IPS-15b (cell line): ENCODE data around the gene NDUFAF8.

Experiments
- H3K27me3 ChIP-seq: one replicate; pipeline ENCODE4 v1.6.1; 2013; ENCODE audit warnings: low read length; ENCODE audit not compliant: control insufficient read depth, insufficient read depth
- H3K36me3 ChIP-seq: one replicate; pipeline ENCODE4 v1.6.1; 2013; ENCODE audit warnings: low read length; ENCODE audit not compliant: control insufficient read depth, insufficient read depth
- H3K4me1 ChIP-seq: one replicate; pipeline ENCODE4 v1.6.1; 2013; ENCODE audit warnings: mild to moderate bottlenecking, low read length; ENCODE audit not compliant: control insufficient read depth, insufficient read depth
- H3K4me3 ChIP-seq: one replicate; pipeline ENCODE4 v1.5.1; 2013; ENCODE audit warnings: low read depth, low read length
- H3K9ac ChIP-seq: one replicate; pipeline ENCODE4 v1.6.1; 2013; ENCODE audit warnings: low read depth, mild to moderate bottlenecking, low read length
- H3K9me3 ChIP-seq: one replicate; pipeline ENCODE4 v1.6.1; 2013; ENCODE audit warnings: mild to moderate bottlenecking, low read length; ENCODE audit not compliant: control insufficient read depth, insufficient read depth

Gene NDUFAF8

DNA sequence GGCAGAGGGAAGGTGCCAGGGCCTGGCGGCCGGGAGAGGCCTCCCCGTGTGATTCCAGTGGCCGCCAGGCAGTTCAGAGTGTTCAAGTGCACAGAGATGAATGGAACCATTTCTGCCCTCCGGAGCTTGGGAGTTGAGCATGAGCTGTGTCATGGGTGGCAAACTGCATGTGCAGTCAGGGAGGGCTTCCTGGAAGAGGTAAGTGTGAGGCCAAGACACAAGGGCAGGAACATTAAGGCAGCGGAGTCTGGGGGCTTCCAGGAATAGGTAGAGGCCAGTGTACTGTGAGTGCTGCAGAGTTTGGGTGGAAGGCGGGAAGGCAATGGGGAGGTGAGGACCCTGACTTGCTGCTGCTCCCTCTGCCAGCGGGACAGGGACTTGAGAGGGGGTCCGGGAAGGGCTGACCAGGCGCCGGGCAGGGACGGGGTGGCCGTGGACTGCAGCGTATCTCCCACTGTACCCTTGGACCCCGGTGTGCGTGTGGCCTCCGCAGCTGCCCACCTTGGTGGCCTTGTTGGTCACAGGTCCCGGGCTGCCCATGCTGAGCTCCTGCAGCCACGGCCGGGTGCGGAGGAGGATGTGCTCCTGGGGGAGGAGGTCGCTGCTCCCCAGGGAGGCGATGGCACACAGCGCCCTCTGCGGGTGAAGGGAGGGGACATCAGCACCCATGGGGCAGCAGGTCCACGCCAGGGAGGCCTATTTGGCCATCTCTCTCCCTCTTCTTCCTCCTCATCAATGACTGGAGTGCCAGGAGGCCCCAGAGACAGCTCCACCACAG, 8.9 kb upstream of the NDUFAF8 start:
- no peaks in the 10 kb centered on the region for H3K9me3 ChIP-seq
- no peak overlapping the region for H3K4me3 ChIP-seq
- no peak overlapping the region for H3K9ac ChIP-seq
- no peaks in the 10 kb centered on the region for H3K27me3 ChIP-seq
- no peaks in the 10 kb centered on the region for H3K4me1 ChIP-seq
- peaks cover 21% of the 10 kb centered on the region for H3K36me3 ChIP-seq

DNA sequence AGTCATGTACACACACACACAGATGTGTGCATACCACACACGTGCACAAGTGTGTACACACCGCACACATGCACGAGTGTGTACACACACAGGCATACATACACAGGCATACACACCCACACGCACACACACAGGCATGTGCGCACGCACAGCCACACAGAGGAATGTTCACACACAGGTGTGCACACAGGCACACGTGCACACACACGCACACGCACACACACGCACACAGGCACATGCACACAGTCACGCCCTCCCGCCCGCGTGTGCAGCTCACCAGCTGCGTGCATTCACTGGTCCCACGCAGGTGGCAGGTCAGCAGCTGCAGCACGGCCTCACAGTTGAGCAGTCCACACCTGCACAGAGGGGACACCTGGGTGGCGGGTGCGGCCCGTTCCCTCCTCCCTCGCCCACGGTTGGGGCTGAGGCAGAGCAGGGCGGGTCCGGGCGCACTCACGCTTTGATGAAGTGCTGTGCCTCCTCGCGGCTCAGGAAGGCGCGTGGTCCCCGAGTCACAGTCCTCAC, 7.9 kb upstream of the NDUFAF8 start:
- Histone ChIP-seq H3K36me3 (peaks cover 21% of the 10 kb centered on the region), H3K4me1 (no peaks in the 10 kb centered on the region), H3K9me3 (no peaks in the 10 kb centered on the region), H3K4me3 (no peak overlapping the region), H3K27me3 (no peaks in the 10 kb centered on the region), H3K9ac (no peak overlapping the region)

DNA sequence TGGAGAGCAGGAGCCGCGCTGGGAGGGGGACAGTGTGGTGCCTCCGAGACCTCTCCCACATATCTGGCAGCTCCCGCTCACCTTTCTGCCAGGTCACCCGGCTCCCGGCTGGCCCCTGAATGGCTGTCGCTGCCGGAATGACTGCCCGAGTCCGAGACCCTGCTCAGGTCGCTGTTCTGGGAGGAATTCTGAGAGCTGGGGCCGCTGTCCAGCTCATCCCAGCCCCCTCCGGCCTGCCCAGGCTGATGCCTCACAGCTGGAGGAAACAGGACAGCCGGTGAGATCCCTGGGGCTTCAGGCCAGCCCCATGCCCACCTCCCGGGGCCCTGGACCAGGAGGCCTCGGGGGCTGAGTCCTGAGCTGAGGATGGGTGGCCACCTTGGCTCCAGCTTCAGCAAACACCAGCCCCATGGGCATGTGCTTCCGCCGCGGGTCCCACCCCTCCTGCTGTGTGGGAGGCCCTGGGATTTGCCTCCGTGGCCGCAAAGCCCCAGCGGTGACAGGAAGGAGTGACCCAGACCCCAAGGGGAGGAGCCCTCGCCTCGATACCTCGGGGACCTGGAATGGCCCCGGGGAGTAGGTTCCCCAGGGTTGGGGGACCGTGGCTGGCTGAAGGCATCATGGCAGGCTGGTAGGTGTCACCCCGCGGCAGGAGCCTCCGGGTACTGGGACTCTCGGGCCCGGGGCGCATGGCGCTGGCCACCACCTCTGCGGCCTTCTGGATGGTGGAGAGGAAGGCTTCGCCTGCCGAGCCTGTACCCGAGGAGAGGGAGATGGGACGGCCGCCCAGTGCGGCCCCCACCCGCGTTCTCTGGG, 7.1 kb upstream of the NDUFAF8 start:
- Histone ChIP-seq H3K36me3 (peaks cover 21% of the 10 kb centered on the region), H3K9me3 (no peaks in the 10 kb centered on the region), H3K4me1 (no peaks in the 10 kb centered on the region), H3K9ac (no peak overlapping the region), H3K27me3 (no peaks in the 10 kb centered on the region), H3K4me3 (no peak overlapping the region)

DNA sequence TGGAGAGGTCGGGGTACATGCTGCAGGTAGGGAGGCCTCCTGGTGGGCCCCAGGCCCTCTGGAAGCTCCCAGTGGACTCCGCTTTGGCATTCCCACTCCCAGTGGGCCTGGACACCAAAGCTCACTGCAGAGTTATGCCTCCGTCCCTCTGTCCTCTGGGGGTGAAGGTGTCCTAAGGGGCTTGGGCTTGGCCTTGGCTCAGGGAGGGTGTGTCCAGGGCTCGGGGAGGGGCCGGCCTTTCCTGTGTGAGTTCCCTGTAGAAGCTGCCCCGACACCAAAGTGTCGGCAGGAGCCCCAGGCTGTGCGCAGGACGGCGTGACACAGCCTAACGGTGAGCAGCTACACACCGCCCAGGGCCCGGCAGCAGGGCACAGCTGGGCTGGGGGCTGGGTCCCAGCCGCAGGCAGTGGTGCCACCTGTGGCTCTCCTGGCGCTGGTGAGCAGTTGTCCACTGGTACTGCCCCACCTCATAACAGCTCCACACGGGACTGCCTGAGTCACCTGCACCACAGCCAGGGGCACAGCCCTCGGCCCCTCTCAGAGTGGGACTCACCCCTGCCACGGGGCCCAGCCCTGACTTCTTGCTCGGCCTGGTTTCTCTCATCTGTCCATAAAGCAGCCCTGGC, 6.4 kb upstream of the NDUFAF8 start:
- H3K4me3 ChIP-seq, result no peak overlapping the region
- no peaks in the 10 kb centered on the region for H3K27me3 ChIP-seq
- no peaks in the 10 kb centered on the region for H3K4me1 ChIP-seq
- no peak overlapping the region for H3K9ac ChIP-seq
- H3K36me3 ChIP-seq, result peaks cover 21% of the 10 kb centered on the region
- no peaks in the 10 kb centered on the region for H3K9me3 ChIP-seq

DNA sequence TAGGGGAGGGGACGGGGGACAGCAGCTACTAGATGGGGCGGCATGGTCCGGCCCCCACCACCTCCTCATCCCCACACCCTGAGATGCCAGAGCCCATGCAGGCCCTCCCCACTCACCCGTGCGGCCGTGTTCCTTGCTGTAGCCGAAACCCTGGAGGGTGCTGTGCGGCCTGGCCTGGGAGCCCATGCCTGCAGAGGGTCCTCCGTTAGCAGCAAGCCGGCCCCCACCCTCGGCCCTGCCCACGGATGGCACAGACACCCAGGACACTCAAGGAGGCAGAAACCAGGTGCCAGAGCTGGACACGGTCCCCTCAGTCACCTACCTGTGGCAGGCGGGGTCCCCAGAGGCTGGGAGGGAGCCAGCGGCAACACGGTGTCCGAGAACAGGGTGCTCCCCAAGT, 5.8 kb upstream of the NDUFAF8 start:
- no peaks in the 10 kb centered on the region for H3K9me3 ChIP-seq
- no peak overlapping the region for H3K9ac ChIP-seq
- H3K27me3 ChIP-seq, result no peaks in the 10 kb centered on the region
- no peak overlapping the region for H3K4me3 ChIP-seq
- H3K4me1 ChIP-seq, result no peaks in the 10 kb centered on the region
- peaks cover 21% of the 10 kb centered on the region for H3K36me3 ChIP-seq

DNA sequence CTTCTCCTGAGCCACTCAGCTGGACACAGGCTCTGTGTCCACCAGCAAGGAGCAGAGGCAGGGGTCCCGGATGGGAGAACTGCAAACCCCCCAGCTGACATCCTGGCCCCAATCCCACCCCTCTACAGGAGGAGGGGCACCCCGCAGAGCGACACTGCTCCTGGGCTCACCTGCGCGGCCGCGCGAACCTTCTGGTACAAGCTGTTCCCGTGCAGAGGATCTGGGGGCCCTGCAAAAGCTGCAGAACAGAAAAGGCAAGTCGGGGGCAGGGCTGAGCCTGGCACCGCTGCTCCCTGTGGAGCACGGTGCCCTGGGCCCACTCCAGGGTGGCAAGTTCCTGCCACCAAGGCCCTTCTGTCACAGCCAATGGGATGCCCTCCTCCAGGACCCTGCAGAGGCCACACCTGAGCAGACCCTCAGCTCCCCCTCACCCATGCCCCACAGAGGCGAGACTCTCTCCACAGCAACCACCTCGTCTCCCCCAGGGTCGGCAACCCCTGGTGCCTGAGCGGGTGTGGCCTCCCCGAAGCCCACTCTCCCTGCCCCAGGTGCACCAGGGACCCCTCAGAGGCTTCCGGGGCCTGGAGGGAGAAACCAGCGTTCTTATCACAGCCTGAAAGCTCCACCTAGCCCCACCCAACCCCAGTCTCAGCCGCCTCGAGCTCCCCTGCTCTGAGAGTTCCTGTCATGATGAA, 5.2 kb upstream of the NDUFAF8 start:
- Histone ChIP-seq H3K4me1 (no peaks in the 10 kb centered on the region), H3K36me3 (peaks cover 21% of the 10 kb centered on the region), H3K9ac (no peak overlapping the region), H3K9me3 (no peaks in the 10 kb centered on the region), H3K4me3 (no peak overlapping the region), H3K27me3 (no peaks in the 10 kb centered on the region)

DNA sequence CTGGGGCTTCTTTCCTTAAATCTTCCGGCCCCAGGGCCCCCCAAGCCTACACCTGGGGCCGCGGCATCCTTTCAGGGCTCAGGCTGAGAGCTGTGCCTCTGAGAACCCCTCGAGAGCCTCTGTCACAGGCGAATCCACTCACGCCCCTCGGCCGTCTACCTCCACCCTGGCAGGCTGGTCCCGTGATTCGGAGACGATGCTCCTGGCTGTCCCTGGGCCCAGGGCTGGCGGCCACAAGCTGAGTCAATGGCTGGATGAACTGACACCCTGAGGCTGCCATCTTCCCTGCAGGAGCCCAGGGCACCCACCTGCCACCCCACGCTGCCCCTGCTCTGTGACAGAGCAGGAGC, 4.6 kb upstream of the NDUFAF8 start:
- Histone ChIP-seq H3K27me3 (no peaks in the 10 kb centered on the region), H3K9ac (no peak overlapping the region), H3K4me1 (no peaks in the 10 kb centered on the region), H3K9me3 (no peaks in the 10 kb centered on the region), H3K4me3 (no peak overlapping the region), H3K36me3 (peaks cover 21% of the 10 kb centered on the region)

DNA sequence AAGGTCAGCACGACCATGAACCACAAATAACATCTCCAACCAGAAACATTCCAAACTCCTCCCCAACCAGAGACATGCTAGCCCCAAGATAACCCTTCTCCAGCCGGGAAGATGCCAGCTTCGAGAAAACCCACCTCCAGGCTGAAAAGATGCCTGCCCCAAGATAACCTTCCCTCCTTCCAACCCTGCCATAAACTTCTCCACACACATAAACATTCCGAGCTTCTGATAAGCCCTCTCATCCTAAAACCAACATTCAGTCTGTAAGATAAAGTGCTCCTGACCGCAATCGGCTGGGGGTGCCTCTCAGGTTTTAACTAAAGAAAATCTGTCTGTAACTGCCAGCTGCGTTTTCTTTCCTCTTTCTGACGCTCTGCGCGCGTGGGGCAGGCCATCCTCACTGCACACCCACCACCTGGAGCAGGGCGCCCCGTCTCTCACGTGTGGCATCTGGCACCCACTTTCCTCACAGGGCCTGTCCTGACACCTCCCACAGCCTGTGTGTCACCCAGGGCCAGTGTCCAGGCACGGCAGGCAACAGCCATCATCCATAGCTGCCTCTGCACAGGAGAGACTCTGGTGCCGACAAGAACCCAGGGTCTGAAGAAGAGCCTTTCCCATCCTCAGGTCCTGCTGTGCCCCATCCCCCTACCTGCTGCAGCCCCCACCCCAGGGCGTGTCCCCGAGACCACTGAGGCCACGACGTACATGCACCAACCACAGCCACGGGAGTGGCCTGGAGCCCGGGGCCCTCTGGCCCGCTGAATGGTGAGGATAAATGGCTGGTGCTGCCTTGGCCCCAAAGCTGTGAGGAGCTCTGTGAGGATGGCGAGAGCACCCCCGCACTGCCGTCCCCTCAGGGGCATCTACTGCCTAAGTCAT, 3.9 kb upstream of the NDUFAF8 start:
- H3K27me3 ChIP-seq, result no peaks in the 10 kb centered on the region
- no peak overlapping the region for H3K9ac ChIP-seq
- H3K9me3 ChIP-seq, result no peaks in the 10 kb centered on the region
- H3K4me3 ChIP-seq, result no peak overlapping the region
- H3K4me1 ChIP-seq, result no peaks in the 10 kb centered on the region
- peaks cover 17% of the 10 kb centered on the region for H3K36me3 ChIP-seq

DNA sequence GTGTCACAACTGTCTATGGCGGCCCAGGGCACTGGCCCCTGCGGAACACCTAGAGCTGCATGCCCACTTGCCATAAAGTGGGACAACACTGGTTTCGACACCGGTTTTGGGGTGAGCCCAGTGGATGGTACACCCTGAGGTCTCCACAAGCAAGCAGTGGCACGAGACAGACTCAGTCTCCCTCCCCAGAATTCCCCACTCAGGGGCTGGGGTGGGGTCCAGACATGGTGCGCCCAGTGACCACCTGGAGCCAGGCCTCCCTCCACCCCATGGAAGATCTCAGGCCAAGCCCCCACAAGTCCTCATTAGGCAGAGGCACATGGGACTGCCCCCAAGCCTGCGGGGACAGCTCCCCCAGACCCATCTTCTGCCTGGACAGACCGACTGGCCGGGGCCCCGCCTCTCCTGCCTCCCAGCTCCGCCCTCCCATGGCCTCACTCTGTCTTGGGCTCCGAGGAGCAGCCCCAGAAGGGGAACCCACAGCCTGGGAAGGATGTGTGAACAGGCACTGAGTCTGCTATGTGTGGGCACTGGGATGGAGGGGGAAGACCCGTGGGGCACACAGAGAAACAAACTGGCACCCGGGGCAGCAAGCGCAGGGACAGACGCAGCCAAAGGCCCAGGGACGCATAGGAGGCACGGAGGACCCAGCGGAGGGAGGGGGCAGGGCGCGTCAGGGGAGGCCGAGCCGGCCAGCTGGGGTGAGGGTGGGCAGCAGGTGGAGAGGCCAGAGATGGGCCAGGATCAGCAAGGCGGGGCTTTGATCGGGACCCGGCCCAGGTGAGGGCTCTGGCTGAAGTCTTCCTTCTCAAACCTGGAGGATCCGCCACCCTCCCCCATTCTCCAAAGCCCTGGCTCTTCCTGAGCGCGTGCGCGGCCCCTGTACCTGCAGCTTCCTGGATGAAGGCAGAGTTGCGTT, 3.0 kb upstream of the NDUFAF8 start:
- H3K4me1 ChIP-seq, result no peaks in the 10 kb centered on the region
- no peaks in the 10 kb centered on the region for H3K9me3 ChIP-seq
- peaks cover 16% of the 10 kb centered on the region for H3K36me3 ChIP-seq
- no peak overlapping the region for H3K4me3 ChIP-seq
- H3K9ac ChIP-seq, result no peak overlapping the region
- no peaks in the 10 kb centered on the region for H3K27me3 ChIP-seq

DNA sequence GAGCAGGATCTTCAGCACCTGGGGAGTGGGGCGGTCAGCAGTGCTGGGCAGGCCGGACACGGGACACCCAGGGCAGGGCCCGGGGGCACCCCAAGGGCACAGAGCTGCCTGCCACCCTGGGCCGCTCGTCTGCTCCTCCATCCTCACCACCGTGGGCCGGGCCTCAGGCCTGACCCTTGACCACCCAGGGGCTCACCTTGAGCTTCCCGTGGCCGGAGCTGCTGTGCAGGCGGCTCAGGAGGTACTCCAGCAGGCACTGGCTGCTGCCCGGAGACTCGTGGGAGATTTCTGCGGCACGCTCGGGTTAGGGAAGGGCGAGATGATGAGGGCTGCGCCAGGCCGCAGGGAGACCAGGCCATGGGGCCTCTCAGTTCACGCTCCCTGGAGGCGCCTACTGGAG, 2.3 kb upstream of the NDUFAF8 start:
- Histone ChIP-seq H3K4me1 (no peaks in the 10 kb centered on the region), H3K9me3 (no peaks in the 10 kb centered on the region), H3K27me3 (no peaks in the 10 kb centered on the region), H3K9ac (no peak overlapping the region), H3K4me3 (no peak overlapping the region), H3K36me3 (peaks cover 15% of the 10 kb centered on the region)
